GM13977 (cell line): ENCODE data around the gene CCSER1.

Experiments used
- DNase-seq: peaks from one replicate; pipeline ENCODE4 v3.0.0; 2012; ENCODE audit warnings: low spot score
- in situ Hi-C: fragments of 300-500 bp; cut with MboI; formaldehyde crosslinking; loops from one replicate; pipeline ENCODE4 v1.12.0; 2022; ENCODE audit warnings: low sequenced_read_pairs, low pct_unique_long_range_greater_than_20kb, mixed read lengths, inconsistent platforms; ENCODE audit not compliant: unreplicated experiment
- TF ChIP-seq, protein P1 (sequence below): IDR thresholded peaks from 2 replicates; pipeline ENCODE4 v1.5.1; 2012; ENCODE audit warnings: mild to moderate bottlenecking, control low read depth; ENCODE audit not compliant: insufficient read depth; ENCODE audit errors: extremely low read depth, missing control alignments

The CCSER1 gene

DNA sequence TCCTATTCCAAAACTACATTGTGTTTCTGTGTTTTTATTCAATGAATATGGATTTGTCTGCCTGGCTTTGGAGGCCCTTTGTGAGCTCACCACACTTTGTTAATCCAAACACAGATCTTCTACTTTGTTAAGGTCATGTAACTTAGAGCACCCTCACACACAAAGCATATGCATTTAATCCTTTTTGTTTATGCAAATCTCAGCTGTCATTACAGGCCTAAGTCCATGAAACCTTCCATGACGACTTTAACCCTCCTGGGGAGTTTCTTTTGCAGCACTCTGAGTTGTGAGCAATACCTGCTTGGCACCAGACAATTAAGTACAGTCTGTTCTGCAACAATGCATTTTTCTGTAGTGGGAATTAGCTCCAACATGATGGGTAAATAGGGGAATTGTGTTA lies 14.9 kb downstream of the CCSER1 start:
- in situ Hi-C loops: no loop called here
- DNase-seq: no peak
- TF ChIP-seq, protein P1, sequence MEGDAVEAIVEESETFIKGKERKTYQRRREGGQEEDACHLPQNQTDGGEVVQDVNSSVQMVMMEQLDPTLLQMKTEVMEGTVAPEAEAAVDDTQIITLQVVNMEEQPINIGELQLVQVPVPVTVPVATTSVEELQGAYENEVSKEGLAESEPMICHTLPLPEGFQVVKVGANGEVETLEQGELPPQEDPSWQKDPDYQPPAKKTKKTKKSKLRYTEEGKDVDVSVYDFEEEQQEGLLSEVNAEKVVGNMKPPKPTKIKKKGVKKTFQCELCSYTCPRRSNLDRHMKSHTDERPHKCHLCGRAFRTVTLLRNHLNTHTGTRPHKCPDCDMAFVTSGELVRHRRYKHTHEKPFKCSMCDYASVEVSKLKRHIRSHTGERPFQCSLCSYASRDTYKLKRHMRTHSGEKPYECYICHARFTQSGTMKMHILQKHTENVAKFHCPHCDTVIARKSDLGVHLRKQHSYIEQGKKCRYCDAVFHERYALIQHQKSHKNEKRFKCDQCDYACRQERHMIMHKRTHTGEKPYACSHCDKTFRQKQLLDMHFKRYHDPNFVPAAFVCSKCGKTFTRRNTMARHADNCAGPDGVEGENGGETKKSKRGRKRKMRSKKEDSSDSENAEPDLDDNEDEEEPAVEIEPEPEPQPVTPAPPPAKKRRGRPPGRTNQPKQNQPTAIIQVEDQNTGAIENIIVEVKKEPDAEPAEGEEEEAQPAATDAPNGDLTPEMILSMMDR: no peak

DNA sequence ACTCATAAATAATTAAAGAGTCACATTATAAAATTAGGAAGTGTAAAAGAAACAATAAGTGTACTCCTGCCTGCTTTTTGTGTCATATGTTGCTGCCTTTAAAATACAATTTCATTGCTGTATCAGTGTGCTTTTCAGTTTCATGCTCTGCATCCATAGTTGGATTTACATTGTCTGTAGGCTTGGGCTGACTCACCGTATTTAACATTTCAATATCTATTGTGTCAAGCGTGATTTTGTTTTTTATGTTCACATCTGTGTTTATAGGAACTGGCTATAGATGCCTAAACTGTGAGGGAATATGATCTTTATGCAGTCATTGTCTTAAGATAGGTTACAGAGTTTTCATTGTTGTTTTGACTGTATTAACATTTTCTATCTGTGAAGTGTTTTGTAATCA lies 18.1 kb downstream of the CCSER1 start:
- TF ChIP-seq, protein P1: no peak
- no peak for DNase-seq
- in situ Hi-C loops: no loop called here

DNA sequence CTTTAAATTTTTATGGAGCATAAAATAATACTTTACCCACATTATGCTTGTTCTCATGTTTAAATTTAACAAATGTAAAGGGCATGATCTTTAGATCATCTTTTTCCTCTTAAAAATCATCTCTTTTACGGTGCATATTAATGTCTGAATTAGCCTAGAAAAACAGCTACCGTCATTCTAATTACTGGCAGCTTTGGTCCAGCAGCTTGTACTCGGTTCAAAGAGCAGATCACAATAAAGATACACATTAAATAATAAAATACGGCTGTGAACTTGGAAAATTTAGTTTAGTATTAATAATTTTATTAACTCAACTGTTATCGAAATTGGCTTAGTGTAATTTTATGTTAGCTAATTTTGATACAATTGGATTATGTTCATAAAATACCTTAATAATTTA lies 19.1 kb downstream of the CCSER1 start:
- TF ChIP-seq, protein P1: no peak
- in situ Hi-C loops: no loop called here
- no peak for DNase-seq

DNA sequence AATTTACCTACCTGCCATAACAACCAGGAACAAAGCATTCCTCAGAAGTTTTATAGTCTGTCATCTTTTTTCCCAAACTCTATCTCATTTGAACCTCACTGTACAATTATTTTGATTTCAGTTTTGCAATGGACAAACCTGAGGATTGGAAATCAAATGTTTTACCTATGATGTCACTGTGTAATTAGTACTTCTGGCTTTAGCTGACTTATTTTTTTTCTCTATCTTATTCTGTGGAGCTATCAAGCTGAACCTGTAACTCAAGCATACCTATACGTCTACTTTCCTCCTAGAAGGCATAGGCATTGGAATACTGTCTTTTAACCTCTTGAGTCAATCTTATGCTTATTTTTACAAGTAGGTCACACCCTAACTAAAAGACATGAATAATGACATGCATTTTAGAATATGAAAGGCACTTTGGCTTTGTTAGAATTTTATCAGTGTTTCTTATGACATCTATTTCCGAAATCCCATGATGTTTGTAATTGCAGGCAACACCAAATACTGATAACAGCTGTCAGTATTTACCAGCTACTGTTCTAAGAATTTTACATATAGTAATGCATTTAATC lies 21.5 kb downstream of the CCSER1 start:
- TF ChIP-seq, protein P1: no peak
- in situ Hi-C loops: no loop called here

DNA sequence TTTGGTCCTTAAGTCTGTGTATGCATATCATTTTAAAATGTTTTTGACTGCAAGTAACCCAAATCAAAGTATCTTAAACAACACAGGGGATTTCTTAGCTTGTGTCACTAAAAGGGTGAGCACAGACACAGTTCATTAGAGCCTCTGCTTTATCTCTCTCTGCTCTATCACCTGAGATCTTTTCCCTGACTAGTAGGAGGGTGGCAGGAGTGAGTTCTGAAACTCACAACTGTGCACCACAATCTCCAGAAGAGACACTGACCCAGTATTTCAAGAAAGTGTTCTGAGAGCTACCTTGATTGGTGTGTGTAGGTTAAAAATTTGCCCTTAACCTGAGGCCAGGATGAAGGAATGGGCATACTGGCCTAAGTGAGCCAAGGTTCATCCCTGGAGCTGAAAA lies 24.8 kb downstream of the CCSER1 start:
- in situ Hi-C loops: no loop called here

More for the DNA sequence above, 21.5 kb downstream of the CCSER1 start:
- no peak for DNase-seq

DNA sequence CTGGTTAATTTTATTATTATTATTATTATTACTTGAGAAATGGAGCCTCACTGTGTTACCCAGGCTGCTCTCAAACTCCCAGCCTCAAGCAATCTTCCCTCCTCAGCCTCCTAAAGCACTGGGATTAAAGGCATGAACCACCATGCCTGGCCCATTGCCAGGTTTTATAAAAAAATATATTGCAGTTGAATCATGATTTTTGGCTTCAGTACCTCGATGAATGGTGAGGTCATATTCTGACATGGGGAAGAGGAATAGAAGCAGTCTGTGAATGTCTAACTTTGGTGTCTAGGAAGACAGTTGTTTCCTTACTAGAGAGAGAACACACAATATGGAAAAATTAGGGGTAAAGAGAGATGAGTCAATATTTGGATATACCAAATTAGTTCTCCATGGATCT lies 32.0 kb downstream of the CCSER1 start:
- in situ Hi-C loops: no loop called here
- TF ChIP-seq, protein P1: no peak
- DNase-seq: no peak

More for the DNA sequence above, 24.8 kb downstream of the CCSER1 start:
- DNase-seq: no peak
- TF ChIP-seq, protein P1: no peak
